Nephron (organoid): ENCODE data around the gene CDC42SE2.
"Not testable (repeated sequence)": the region's sequence is repeated elsewhere in the genome, so short reads cannot be mapped to it uniquely, and the experiment has no call there.

Experiments used
- H3K27ac Mint-ChIP-seq, 3 experiments: 2 replicates each; pipeline ENCODE4 v1.8.0; 2020; ENCODE audit warnings: mixed read lengths in 3 of 3, mild to moderate bottlenecking in 2 of 3, moderate library complexity in 1 of 3
- H3K27me3 Mint-ChIP-seq: 2 replicates; pipeline ENCODE4 v1.8.0; 2021; ENCODE audit warnings: low read depth, mild to moderate bottlenecking, moderate library complexity, mixed read lengths
- H3K36me3 Mint-ChIP-seq: 2 replicates; pipeline ENCODE4 v1.8.0; 2020; ENCODE audit warnings: low read depth, mixed read lengths
- H3K4me1 Mint-ChIP-seq: 2 replicates; pipeline ENCODE4 v1.8.0; 2020; ENCODE audit warnings: mixed read lengths
- H3K4me3 Mint-ChIP-seq, 3 experiments: 2 replicates each; pipeline ENCODE4 v1.8.0; 2020; ENCODE audit warnings: mild to moderate bottlenecking in 3 of 3, mixed read lengths in 3 of 3, moderate library complexity in 2 of 3
- H3K9me3 Mint-ChIP-seq: 2 replicates; pipeline ENCODE4 v1.8.0; 2020; ENCODE audit warnings: mixed read lengths
- CTCF ChIP-seq, 3 experiments: fragments of 200-600 bp; sonication (generic); IDR thresholded peaks; one replicate each; pipeline ENCODE4 v1.5.0; 2021; ENCODE audit warnings: antibody characterized with exemption in 3 of 3; ENCODE audit not compliant: unreplicated experiment in 3 of 3

The CDC42SE2 gene

DNA sequence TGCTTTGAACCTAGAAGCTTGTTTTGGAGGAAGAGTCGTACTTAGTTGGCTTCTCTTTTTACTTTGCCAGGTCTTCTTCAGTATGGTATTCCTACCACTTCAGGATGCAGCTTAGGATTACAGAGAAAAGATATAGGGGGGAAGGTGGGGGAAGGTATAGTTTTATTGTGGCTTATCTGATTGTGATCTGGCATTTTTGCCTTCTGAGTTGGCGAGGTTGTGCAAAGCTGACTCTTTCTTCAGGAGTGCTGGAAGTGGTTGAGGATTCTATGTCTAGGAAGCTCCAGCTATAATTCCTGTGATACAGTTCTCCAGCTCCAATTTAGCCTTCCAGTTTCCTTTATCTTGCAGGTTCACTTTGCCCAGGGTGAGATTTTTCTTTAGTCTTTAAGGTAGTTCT lies 7.0 kb downstream of the CDC42SE2 start:
- no peak for TF ChIP-seq CTCF (IDR thresholded peaks at IDR 0.05; ENCODE audit: unreplicated experiment in 3 of 3)
- peaks cover 13% of the 10 kb centered on the region for H3K4me1 Mint-ChIP-seq
- H3K36me3 Mint-ChIP-seq, result peaks cover 8% of the 10 kb centered on the region
- no peaks in the 10 kb centered on the region for H3K9me3 Mint-ChIP-seq
- H3K27me3 Mint-ChIP-seq, result no peaks in the 10 kb centered on the region
- H3K27ac Mint-ChIP-seq, result no peak overlapping the region
- H3K4me3 Mint-ChIP-seq, result no peak overlapping the region

DNA sequence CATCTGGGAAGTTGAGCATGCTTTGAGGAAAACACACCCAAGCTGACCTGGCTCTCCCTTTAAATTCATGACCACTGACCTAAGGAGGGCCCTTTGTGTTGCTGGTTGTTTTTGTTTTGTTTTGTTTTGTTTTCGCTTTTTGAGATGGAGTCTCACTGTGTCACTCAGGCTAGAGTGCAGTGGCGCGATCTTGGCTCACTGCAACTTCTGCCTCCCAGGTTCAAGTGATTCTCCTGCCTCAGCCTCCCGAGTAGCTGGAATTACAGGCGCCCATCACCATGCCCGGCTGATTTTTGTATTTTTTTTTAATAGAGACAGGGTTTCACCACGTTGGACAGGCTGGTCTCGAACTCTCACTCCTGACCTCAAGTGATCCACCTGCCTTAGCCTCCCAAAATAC lies 8.0 kb downstream of the CDC42SE2 start:
- H3K36me3 Mint-ChIP-seq, H3K27ac Mint-ChIP-seq, H3K27me3 Mint-ChIP-seq, H3K9me3 Mint-ChIP-seq, H3K4me3 Mint-ChIP-seq: not testable (repeated sequence)
- peaks cover 12% of the 10 kb centered on the region for H3K4me1 Mint-ChIP-seq

GRCh38 chr5:131272307-131272706 lies 8.5 kb downstream of the CDC42SE2 start:
- Mint-ChIP-seq H3K27ac (no peak overlapping the region), H3K9me3 (no peaks in the 10 kb centered on the region), H3K4me3 (no peak overlapping the region), H3K4me1 (peaks cover 9% of the 10 kb centered on the region), H3K27me3 (no peaks in the 10 kb centered on the region), H3K36me3 (peaks cover 8% of the 10 kb centered on the region)
- no peak for TF ChIP-seq CTCF (IDR thresholded peaks at IDR 0.05; ENCODE audit: unreplicated experiment in 3 of 3)

DNA sequence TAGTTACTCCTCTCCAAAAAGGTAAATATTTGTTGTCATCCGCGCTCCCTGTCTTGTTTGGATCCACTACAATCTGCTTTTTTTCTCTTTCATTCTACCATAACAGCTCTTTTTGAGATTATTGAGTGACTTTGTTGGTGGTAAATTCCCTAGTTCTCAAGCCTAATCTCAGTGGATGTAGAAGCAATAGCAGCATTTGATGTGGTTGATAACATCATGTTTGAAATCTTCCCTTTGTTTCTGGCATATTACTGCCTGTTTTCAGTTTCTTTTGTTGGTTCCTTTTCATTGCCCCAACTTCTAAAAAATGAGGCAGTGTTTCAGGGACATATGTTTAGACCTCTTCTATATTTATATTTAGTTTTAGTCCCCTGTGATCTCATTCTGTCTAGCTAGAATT lies 8.9 kb downstream of the CDC42SE2 start:
- no peak overlapping the region for H3K4me3 Mint-ChIP-seq
- no peak overlapping the region for H3K27ac Mint-ChIP-seq

DNA sequence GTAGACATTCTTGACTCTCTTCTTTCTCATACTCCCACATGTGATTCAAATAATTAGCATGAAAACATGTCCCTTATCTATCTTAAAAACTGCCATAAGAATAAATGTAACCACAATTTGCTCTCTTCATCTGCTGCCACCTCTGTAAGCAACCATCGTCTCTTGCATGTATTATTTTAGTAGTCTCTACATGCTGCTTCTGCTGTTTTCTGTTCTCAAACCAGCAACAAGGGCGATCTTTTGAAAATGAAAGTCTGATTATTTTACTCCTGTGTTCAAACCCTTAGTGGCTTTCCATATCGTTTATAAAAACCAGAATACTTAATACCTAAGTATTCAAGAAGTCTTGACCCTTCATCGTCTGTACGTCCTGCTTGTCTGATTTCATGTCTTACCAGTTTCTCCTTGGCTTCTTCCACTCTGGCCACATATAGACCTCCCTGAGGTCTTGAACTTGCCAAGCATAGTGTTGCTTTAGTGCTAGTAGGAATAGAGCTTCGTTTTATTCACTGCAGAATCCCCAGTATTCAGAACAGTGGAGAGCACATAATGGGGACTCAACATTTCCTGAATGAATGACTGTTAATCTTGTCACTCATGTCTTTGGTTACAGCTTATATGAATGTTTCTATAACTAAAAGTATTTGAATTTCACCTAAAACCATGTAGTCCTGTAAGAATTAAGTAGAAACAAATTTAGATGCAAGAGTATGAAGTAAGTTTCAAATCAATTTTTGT lies 10.6 kb downstream of the CDC42SE2 start:
- Mint-ChIP-seq H3K9me3 (no peaks in the 10 kb centered on the region), H3K4me1 (peaks cover 7% of the 10 kb centered on the region), H3K27ac (no peak overlapping the region), H3K36me3 (peaks cover 8% of the 10 kb centered on the region), H3K27me3 (no peaks in the 10 kb centered on the region), H3K4me3 (no peak overlapping the region)
- TF ChIP-seq CTCF (IDR thresholded peaks at IDR 0.05; ENCODE audit: unreplicated experiment in 3 of 3), result no peak

More for the DNA sequence above, 8.9 kb downstream of the CDC42SE2 start:
- H3K27me3 Mint-ChIP-seq, result no peaks in the 10 kb centered on the region
- peaks cover 8% of the 10 kb centered on the region for H3K36me3 Mint-ChIP-seq
- no peak for TF ChIP-seq CTCF (IDR thresholded peaks at IDR 0.05; ENCODE audit: unreplicated experiment in 3 of 3)
- H3K4me1 Mint-ChIP-seq, result peaks cover 7% of the 10 kb centered on the region
- H3K9me3 Mint-ChIP-seq, result no peaks in the 10 kb centered on the region

GRCh38 chr5:131276072-131276471 lies 12.2 kb downstream of the CDC42SE2 start:
- H3K27me3 Mint-ChIP-seq, result no peaks in the 10 kb centered on the region
- H3K36me3 Mint-ChIP-seq, result peaks cover 8% of the 10 kb centered on the region
- H3K4me3 Mint-ChIP-seq, result no peak overlapping the region
- H3K4me1 Mint-ChIP-seq, result peaks cover 8% of the 10 kb centered on the region
- H3K27ac Mint-ChIP-seq, result no peak overlapping the region
- no peaks in the 10 kb centered on the region for H3K9me3 Mint-ChIP-seq
- TF ChIP-seq CTCF (IDR thresholded peaks at IDR 0.05; ENCODE audit: unreplicated experiment in 3 of 3), result no peak
